ENCODE results near the gene OGT.

DNA sequence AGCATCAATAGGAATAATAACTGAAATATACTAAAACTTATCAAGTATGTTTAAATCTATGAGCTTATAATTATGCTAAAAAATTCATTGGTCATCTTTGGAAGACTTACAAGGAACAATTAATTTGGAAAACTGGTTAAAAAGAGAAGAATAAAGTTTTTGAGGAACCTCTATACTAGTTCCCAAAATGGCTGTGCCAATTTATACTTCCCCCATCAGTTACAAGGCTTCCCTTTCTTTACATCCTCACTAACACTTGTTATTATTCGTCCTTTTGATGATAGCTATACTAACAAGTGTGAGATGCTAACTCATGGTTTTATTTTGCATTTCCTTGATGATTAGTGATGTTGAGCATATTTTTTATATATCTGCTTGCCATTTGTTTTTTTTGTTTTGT is 17.1 kb downstream of the OGT start:
- TF ChIP-seq POLR2AphosphoS5 (IDR thresholded peaks at IDR 0.05) (no peak), POLR2A (IDR thresholded peaks at IDR 0.05) (no peak), EP300 (IDR thresholded peaks at IDR 0.05) (no peak)
- TF ChIP-seq, protein P1, sequence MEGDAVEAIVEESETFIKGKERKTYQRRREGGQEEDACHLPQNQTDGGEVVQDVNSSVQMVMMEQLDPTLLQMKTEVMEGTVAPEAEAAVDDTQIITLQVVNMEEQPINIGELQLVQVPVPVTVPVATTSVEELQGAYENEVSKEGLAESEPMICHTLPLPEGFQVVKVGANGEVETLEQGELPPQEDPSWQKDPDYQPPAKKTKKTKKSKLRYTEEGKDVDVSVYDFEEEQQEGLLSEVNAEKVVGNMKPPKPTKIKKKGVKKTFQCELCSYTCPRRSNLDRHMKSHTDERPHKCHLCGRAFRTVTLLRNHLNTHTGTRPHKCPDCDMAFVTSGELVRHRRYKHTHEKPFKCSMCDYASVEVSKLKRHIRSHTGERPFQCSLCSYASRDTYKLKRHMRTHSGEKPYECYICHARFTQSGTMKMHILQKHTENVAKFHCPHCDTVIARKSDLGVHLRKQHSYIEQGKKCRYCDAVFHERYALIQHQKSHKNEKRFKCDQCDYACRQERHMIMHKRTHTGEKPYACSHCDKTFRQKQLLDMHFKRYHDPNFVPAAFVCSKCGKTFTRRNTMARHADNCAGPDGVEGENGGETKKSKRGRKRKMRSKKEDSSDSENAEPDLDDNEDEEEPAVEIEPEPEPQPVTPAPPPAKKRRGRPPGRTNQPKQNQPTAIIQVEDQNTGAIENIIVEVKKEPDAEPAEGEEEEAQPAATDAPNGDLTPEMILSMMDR (IDR thresholded peaks at IDR 0.05): no peak

Measured in gastroesophageal sphincter (tissue), 3 donors.